NCI-H2029 (cell line): Measurements from ENCODE around the gene GLG1.

Source experiments
- DNase-seq: peaks from one replicate; lab custom pipeline; 2025; lab: John Stamatoyannopoulos, UW

Gene GLG1

DNA sequence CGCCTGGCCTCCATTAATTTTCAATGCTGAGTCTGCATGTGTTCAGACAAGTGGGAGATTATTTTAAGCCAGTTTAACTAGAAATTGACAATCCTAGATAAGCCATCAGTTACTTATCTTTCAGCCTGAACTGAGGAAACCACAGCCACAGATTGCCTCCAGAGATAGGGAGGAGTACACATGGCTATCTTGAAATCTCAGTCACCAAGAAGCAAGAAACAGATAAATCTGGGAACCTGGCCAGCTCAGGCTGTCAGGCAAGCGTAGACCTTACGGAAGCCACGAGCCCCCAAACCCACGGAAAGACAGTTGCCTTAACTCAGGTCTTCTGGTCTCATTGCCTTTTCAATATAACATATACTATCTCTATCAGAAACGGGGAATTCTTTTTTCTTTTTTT is 2.0 kb upstream of the GLG1 start:
- no peak for DNase-seq

GRCh38 chr16:74608381-74608780 is 1.5 kb upstream of the GLG1 start:
- no peak for DNase-seq

GRCh38 chr16:74607962-74608356 is 1.0 kb upstream of the GLG1 start:
- DNase-seq, result no peak

DNA sequence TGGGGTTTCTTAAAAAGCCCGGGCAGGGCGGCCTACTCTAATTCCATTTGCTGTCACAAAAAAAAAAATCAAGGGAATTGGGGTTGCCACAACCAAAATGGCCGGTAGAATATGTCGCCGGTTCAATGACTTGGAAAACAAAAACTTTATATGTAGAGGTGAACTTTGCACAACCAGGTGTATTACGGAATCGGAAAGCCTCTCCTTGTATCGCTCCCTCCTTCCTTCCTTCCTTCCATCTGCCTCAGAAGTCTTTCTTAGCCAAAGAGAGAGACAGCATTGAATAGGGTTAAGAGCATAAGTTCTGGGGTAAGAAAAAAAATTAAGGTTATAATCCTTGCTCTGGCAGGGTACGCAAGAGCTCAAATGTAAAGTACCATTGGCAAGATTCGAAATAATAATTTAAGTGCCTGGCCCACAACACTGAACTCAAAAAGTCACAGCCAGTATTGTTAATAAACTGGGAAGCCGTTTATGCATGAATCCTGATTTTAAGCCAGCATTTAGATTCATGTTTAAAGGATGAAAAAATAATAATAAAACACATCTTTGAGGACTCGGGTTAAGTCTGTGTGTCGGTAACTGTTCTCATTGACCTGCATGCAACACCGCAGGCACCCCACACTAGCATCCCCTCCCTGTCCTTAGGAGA is 522 bp upstream of the GLG1 start:
- no peak for DNase-seq

DNA sequence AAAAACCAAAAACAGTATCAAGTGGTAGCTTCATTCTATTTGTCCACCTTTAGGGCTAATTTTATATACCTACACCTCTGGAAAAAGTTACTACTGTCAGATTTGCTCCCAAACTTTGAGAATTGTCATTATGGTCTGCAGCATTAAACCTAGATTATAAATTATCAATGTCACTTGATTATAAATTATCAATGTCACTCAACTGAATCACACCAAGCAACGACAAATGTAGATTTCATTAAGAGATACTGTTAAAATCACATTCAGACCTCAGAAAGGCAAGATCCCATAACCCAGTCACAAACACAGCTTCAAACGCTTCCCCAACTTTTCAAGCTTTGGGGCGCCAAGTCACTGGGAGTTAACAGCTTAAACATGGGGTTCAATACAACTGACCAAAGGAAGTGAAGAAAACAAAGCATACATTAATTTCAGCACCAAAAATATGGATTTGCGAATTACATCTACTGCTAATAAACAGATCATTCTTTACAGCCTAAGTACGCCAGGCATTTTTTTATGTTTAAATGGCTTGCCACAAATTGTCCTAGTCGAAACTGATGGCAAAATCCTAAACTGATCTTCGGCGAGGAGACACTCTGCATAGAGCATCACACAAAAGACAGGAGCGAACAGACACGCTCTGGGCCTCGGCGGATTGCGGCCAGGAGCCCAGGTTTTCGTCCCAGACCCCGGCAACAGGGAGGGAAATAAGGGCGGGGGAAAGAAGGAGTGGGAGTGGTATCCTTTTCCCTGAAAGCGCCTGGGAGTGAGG is 981 bp downstream of the GLG1 start:
- DNase-seq, result no peak

GRCh38 chr16:74605332-74605731 is 1.6 kb downstream of the GLG1 start:
- DNase-seq, result no peak

- DNase-seq, result no peak
Observed at GRCh38 chr16:74603848-74604247, 3.1 kb downstream of the GLG1 start.

- no peak for DNase-seq
Observed at GRCh38 chr16:74601126-74601871, 5.6 kb downstream of the GLG1 start.

GRCh38 chr16:74596586-74596985 is 10.3 kb downstream of the GLG1 start:
- no peak for DNase-seq

DNA sequence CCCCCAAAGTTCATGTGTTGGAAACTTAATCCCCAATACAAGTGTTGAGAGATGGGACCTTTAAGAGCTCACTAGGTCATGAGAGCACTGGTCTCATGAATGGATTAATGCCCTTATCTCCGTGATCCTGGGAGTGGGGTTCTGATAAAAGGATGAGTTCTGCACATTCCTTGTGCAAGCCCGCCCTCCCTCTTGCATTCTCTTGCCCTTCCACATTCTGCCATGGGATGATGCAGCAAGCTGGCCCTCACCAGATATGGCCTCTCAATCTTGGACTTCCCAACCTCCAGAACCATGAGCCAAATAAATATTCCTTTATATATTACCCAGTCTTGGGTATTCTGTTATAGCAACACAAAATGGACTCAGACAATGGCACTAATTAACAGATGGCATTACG is 14.1 kb downstream of the GLG1 start:
- no peak for DNase-seq

- DNase-seq, result no peak
Observed at GRCh38 chr16:74591876-74592650, 14.9 kb downstream of the GLG1 start.

GRCh38 chr16:74586948-74587347 is 20.0 kb downstream of the GLG1 start:
- no peak for DNase-seq

GRCh38 chr16:74585846-74586443 is 21.0 kb downstream of the GLG1 start:
- no peak for DNase-seq

GRCh38 chr16:74583926-74584666 is 22.8 kb downstream of the GLG1 start:
- no peak for DNase-seq

GRCh38 chr16:74582970-74583369 is 23.9 kb downstream of the GLG1 start:
- DNase-seq, result no peak

GRCh38 chr16:74580833-74581232 is 26.1 kb downstream of the GLG1 start:
- no peak for DNase-seq

GRCh38 chr16:74578838-74579237 is 28.1 kb downstream of the GLG1 start:
- no peak for DNase-seq

GRCh38 chr16:74578433-74578832 is 28.5 kb downstream of the GLG1 start:
- DNase-seq, result no peak

DNA sequence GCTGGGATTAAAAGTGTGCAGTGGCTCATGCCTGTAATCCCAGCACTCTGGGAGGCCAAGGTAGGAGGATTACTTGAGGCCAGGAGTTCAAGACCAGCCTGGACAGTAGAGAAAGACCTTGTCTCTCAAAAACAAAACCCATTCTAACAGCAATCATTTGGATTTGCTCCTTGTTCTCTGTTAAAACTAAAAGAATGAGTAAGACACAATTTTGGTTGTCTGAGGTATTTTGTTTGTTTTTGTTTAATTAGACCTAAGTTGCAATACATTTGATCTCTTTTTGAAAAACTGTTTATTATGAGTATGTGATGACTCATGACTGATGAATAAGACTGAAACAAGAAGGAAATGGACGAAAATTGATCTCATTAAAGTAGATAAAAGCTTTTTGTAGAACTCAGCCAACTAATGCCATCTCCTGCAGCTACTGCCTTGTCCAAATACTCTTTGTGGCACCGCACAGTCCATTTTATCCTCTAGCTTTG is 29.0 kb downstream of the GLG1 start:
- DNase-seq, result no peak

DNA sequence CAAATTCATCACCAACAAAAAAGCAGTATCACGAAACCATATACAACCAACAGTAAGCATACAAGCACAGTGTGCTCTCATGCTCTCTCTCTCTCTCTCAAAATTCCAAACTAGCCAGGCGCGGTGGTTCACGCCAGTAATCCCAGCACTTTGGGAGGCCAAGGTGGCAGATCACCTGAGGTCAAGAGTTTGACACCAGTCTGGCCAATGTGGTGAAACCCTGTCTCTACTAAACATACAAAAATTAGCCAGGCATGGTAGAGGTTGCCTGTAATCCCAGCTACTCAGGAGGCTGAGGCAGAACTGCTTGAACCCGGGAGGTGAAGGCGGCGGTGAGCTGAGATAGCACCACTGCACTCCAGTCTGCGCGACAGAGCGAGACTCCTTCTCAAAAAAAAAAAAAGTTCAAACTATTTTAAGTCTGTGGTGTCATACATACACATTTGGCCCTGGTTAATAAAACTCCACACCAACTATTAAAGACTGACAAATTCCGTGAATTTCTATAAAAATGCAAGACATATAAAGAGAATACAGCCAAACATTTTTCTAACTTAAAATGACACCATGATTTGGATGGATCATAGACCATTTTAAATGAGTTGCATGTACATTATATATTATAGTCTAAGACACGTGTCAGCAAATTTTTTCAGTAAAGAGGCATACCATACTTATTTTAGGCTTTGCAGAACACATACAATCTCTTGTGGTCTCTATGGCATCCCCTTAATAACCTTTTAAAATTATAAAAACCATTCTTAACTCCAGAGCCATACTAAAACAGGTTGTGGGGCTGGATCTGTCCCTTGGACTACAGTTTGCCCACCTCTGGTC is 30.9 kb downstream of the GLG1 start:
- no peak for DNase-seq
